ENCODE measurements around the gene OR1F1.

DNA sequence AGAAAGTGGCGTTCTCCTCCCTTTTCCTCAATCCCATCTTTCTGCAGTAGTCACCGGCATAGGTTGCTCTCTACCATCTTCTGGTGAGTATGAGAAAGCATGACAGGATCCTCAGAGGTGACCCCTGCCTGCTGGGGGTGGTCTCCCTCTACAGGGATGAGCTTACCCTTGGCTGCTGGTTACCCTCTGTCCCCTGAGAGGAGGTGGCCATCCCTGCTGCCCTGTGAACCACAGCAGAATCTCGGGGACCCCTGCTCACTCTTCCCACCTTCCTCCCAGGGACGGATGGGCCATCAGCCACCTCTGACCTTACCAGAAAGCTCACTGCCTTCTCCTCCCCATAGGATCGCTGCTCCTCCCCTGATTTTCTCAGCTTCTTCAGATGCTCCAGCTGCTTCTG lies 60.6 kb downstream of the OR1F1 start:
- TF ChIP-seq, protein P1, sequence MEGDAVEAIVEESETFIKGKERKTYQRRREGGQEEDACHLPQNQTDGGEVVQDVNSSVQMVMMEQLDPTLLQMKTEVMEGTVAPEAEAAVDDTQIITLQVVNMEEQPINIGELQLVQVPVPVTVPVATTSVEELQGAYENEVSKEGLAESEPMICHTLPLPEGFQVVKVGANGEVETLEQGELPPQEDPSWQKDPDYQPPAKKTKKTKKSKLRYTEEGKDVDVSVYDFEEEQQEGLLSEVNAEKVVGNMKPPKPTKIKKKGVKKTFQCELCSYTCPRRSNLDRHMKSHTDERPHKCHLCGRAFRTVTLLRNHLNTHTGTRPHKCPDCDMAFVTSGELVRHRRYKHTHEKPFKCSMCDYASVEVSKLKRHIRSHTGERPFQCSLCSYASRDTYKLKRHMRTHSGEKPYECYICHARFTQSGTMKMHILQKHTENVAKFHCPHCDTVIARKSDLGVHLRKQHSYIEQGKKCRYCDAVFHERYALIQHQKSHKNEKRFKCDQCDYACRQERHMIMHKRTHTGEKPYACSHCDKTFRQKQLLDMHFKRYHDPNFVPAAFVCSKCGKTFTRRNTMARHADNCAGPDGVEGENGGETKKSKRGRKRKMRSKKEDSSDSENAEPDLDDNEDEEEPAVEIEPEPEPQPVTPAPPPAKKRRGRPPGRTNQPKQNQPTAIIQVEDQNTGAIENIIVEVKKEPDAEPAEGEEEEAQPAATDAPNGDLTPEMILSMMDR (IDR thresholded peaks at IDR 0.05; ENCODE audit: low read depth, low read length, poor library complexity, severe bottlenecking), result no peak
- TF ChIP-seq EZH2phosphoT487 (IDR thresholded peaks at IDR 0.05; ENCODE audit: borderline replicate concordance, low read length), result no peak

Measured in DOHH2 (cell line).